Right lobe of liver (tissue), 4 donors: ENCODE data around the gene EDARADD.

Experiments used
- POLR2A ChIP-seq: fragments of 450-650 bp; IDR thresholded peaks from one replicate; pipeline ENCODE4 v1.6.1; 2017; ENCODE audit warnings: antibody characterized with exemption, mild to moderate bottlenecking
- TF ChIP-seq, protein P1 (sequence below), 4 donors: fragments of 200-600 bp in 3 of 4; fragments of 450-650 bp in 1 of 4; IDR thresholded peaks; one replicate each; pipeline versions ENCODE4 v1.5.1 to v1.8.0; 2016 to 2022; ENCODE audit warnings: antibody characterized with exemption in 4 of 4, mild to moderate bottlenecking in 2 of 4
- donor health status: DM: no; HTN: no; CAD: no.
- donor health status: DM: no; HTN: no; CAD: no.
- donor health status: DM: no; HTN: yes; CAD: no.

GRCh38 chr1:236520445-236521005 is 126.4 kb downstream of the EDARADD start:
- TF ChIP-seq, protein P1, sequence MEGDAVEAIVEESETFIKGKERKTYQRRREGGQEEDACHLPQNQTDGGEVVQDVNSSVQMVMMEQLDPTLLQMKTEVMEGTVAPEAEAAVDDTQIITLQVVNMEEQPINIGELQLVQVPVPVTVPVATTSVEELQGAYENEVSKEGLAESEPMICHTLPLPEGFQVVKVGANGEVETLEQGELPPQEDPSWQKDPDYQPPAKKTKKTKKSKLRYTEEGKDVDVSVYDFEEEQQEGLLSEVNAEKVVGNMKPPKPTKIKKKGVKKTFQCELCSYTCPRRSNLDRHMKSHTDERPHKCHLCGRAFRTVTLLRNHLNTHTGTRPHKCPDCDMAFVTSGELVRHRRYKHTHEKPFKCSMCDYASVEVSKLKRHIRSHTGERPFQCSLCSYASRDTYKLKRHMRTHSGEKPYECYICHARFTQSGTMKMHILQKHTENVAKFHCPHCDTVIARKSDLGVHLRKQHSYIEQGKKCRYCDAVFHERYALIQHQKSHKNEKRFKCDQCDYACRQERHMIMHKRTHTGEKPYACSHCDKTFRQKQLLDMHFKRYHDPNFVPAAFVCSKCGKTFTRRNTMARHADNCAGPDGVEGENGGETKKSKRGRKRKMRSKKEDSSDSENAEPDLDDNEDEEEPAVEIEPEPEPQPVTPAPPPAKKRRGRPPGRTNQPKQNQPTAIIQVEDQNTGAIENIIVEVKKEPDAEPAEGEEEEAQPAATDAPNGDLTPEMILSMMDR (IDR thresholded peaks at IDR 0.05): no peak
- no peak for TF ChIP-seq POLR2A
